NT2/D1 (cell line): Measurements from ENCODE around the gene LCNL1.
A peak's percentile ranks its signal among the peaks of the same experiment; 100 is the strongest.

Experiments
- DNase-seq: peaks from one replicate; pipeline ENCODE4 v3.0.0-alpha.2; 2011; ENCODE audit warnings: low read depth, low spot score
- H3K27me3 ChIP-seq: 2 replicates; pipeline ENCODE4 v1.6.0; 2011; ENCODE audit warnings: mild to moderate bottlenecking; ENCODE audit not compliant: insufficient read length, insufficient read depth
- H3K36me3 ChIP-seq: 2 replicates; pipeline ENCODE4 v1.6.1; 2011; ENCODE audit warnings: mild to moderate bottlenecking, low read length, mixed read lengths; ENCODE audit not compliant: insufficient read depth, insufficient read length
- H3K4me1 ChIP-seq: 2 replicates; pipeline ENCODE4 v1.5.1; 2011; ENCODE audit not compliant: insufficient read depth, insufficient read length
- H3K4me3 ChIP-seq: 2 replicates; pipeline ENCODE4 v1.5.1; 2011; ENCODE audit warnings: low read depth; ENCODE audit not compliant: insufficient read length
- H3K9ac ChIP-seq: 2 replicates; pipeline ENCODE4 v1.6.0; 2011; ENCODE audit warnings: low read depth; ENCODE audit not compliant: insufficient read length
- H3K9me3 ChIP-seq: 2 replicates; pipeline ENCODE4 v1.5.1; 2011; ENCODE audit warnings: mild to moderate bottlenecking, low read length; ENCODE audit not compliant: insufficient read depth
- SUZ12 ChIP-seq: IDR thresholded peaks from 2 replicates; pipeline ENCODE4 v1.6.1; 2011; ENCODE audit not compliant: insufficient read length, insufficient read depth; ENCODE audit errors: extremely low read depth
- YY1 ChIP-seq: IDR thresholded peaks from 2 replicates; pipeline ENCODE4 v1.6.1; 2011; ENCODE audit not compliant: insufficient read length, insufficient read depth
- ZNF274 ChIP-seq: IDR thresholded peaks from 2 replicates; pipeline ENCODE4 v1.6.1; 2011; ENCODE audit warnings: mild to moderate bottlenecking, low read depth, low read length

The LCNL1 gene

DNA sequence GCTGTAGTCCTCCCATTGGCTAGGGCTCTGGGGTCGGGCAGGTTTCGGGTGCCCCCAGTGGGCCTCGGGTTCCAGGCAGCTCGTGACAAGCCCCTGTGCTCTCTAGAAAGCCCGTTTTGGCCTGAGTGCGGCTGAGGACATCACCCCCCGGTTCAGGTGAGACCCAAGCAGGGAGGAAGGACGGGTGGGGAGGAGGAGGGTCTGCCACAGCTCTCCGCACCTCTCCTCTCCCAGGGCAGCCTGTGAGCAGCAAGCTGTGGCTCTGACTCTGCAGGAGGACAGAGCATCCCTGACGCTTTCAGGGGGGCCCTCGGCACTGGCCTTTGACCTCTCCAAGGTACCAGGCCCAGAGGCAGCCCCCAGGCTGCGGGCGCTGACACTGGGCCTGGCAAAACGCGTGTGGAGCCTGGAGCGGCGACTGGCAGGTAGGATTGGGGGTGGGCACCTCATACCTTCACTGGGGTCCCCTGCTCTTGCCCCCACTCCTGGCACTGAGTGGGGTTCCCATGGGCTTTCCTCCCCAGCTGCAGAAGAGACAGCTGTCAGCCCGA is 10.1 kb downstream of the LCNL1 start:
- peaks cover 27% of the 10 kb centered on the region for H3K36me3 ChIP-seq
- H3K9me3 ChIP-seq = peaks cover 10% of the 10 kb centered on the region; the same call in 1 of the 2 replicates
- DNase-seq = peak; percentile 20
- no peak for TF ChIP-seq SUZ12
- TF ChIP-seq YY1 = no peak
- TF ChIP-seq ZNF274 = no peak
- peak overlapping the region; percentile 94 for H3K4me3 ChIP-seq
- no peaks in the 10 kb centered on the region for H3K27me3 ChIP-seq
- H3K9ac ChIP-seq = peak overlapping the region; percentile 92
- peaks cover 31% of the 10 kb centered on the region for H3K4me1 ChIP-seq

DNA sequence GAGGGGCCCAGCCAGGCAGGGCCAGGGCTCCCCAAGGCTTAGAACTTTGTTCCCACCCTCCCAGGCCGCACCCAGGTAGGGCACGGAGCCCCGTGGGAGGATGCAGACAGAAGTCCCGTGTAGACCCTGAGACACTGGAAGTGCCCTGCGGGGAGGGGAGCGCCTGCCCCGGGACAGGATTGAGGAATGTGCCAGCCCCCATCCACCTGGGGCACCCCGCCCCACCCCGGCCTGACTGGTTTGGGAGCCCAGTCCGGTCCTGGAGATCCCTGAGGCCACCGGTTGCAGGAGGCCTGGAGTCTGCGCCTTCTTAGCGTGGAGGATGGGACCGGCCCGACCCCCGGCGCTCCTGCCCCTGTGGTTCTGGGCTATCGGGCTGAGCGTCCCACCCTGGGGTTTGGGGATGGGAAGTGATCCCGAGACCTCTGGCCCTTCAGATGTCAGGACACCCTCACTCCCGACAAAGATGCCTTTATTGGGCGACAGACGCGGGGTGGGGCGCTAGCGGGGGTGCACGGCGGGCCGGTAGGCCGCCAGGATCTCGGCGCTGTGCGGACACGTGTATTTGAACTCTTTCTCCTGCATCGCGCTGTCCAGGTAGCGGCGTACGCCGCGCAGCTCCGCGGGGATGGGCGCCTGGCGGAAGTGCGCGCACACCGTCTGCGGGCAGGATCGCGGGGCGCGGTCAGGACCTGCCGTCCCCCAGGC is 11.5 kb downstream of the LCNL1 start:
- DNase-seq = no peak
- H3K9me3 ChIP-seq = peaks cover 10% of the 10 kb centered on the region; the same call in 1 of the 2 replicates
- no peak for TF ChIP-seq YY1
- no peak for TF ChIP-seq SUZ12
- TF ChIP-seq ZNF274 = no peak
- no peaks in the 10 kb centered on the region for H3K27me3 ChIP-seq
- peaks cover 33% of the 10 kb centered on the region for H3K4me1 ChIP-seq
- H3K9ac ChIP-seq = peak overlapping the region; percentile 3
- H3K36me3 ChIP-seq = peaks cover 27% of the 10 kb centered on the region
- no peak overlapping the region for H3K4me3 ChIP-seq

DNA sequence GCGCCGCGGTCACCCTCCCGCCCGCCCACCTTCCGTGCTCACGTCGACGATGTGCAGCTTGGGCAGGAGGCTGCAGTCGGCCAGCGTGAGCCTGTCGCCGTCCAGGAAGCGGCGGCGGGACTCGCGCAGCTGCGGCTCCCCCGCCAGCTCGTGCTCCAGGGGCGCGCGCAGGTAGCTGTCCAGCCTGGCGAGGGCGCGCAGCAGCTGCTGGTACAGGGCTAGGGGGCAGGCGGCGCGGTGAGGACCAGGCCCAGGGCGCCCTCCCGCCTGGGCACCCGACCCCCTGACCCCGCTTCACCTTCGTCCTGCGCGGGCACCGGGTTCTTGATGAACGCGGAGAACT is 12.1 kb downstream of the LCNL1 start:
- Histone ChIP-seq H3K4me3 (no peak overlapping the region), H3K36me3 (peaks cover 27% of the 10 kb centered on the region), H3K4me1 (peaks cover 30% of the 10 kb centered on the region), H3K27me3 (no peaks in the 10 kb centered on the region), H3K9ac (no peak overlapping the region), H3K9me3 (peaks cover 10% of the 10 kb centered on the region; the same call in 1 of the 2 replicates)
- no peak for DNase-seq
- TF ChIP-seq ZNF274 (no peak), SUZ12 (no peak), YY1 (no peak)

DNA sequence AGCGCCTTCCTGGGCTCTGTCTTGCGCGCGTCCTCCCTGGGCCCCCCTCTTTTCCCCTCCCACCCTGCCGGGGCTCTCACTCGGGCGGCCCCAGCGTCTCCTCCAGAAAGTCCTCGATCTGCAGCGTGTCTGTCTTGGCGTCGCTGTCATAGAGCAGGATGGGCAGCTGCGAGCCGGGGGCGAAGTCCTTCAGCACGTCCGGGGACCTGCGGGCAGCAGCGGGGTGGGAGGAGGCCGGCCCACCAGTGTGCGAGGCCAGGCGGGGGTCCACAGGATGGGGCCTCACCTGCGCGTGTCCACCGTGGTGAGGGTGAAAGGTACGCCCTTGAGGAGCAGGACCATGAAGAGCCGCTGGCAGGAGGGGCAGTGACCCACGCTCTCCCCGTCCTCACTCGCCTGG is 12.6 kb downstream of the LCNL1 start:
- Histone ChIP-seq H3K4me1 (peaks cover 28% of the 10 kb centered on the region), H3K27me3 (no peaks in the 10 kb centered on the region), H3K9ac (no peak overlapping the region), H3K4me3 (no peak overlapping the region), H3K9me3 (peaks cover 9% of the 10 kb centered on the region; the same call in 1 of the 2 replicates), H3K36me3 (peaks cover 27% of the 10 kb centered on the region)
- TF ChIP-seq ZNF274 (no peak), SUZ12 (no peak), YY1 (no peak)
- no peak for DNase-seq

DNA sequence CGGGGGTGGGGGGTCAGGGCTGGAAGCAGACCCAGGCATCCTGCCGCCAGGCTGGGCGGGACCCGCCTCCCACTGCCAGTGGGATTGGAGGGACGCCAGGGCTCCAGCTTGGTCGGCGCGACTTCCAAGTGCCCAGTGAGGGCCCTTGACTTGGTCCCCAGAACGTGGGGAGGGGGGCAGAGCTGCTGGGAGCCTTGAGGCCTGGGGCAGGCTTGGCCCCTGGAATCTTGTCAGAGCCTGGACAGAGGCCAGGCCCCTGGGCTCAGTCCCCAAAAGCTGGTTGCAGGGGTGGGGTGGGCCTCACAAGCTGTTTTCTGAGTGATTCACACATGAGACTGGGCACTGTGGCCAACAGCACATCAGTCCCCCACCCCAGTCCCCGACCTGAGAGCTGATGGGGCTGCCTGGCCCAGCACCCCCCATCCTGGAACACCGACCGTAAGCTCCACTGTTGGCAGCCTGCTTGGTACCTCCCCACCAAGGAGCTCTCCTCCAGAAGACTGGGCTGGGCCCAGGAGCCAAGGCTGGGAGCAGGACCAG is 13.0 kb downstream of the LCNL1 start:
- Histone ChIP-seq H3K4me3 (no peak overlapping the region), H3K9me3 (peaks cover 4% of the 10 kb centered on the region; the same call in 1 of the 2 replicates), H3K27me3 (no peaks in the 10 kb centered on the region), H3K9ac (peak overlapping the region; percentile 64), H3K36me3 (peaks cover 27% of the 10 kb centered on the region), H3K4me1 (peaks cover 25% of the 10 kb centered on the region)
- no peak for DNase-seq
- TF ChIP-seq SUZ12 = no peak
- no peak for TF ChIP-seq ZNF274
- no peak for TF ChIP-seq YY1

DNA sequence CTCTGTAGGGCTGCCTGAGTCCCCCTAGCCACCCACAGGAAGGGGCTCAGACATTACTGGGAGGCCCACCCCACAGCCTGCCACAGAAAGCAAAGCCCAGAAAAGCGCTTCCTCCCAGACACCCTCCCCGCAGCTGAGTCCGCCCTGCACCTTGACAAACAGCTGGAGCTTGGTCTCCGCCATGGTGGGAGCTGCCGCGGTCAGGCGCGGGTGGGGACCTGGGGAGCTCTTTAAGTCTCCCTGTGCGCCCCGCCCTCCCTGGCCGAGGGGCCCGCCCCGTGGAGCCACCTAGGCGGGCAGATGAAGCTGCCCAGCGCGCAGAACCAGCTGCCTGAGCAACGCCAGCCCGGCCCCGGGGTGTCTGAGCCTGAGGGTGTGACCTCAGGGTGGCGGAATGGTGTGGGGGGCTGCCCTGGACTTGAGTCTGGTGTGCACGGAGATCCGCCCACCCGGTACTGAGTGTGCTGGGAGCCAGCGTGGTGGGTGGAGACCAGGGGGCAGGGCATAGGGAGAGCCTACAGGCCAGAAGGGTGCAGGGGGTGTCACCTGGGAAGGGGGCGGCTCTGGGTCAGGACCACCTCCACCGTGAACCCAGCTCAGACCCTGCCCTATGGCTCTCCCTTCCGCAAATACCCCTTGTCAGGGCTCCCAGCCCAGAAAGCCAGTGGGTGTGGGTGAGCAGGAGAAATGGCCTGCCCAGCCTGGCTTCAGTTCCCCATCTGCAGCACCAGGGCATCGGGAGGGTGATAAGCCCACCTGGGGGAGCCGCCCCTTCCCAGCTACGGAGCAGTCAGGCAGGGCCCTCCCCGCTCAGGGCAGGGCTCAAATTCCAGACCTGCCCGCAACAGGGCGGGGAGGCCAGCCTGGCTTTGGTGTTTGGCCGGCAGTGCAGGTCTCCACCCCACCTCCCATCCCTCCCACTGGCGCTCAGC is 13.8 kb downstream of the LCNL1 start, which contains the start of gene CLIC3:
Gene CLIC3, minus strand, starts transcription at position 208 of the 932 bp plus-strand sequence. Its CDS starts 25 bp downstream, at position 183.
- H3K36me3 ChIP-seq = peaks cover 27% of the 10 kb centered on the region
- H3K9me3 ChIP-seq = no peaks in the 10 kb centered on the region
- H3K4me1 ChIP-seq = peaks cover 25% of the 10 kb centered on the region
- TF ChIP-seq SUZ12 (no peak), YY1 (no peak), ZNF274 (no peak)
- no peaks in the 10 kb centered on the region for H3K27me3 ChIP-seq
- H3K9ac ChIP-seq = peak within 1 kb of the TSS; percentile 64
- no peak within 1 kb of the TSS for H3K4me3 ChIP-seq
- DNase-seq = no peak

DNA sequence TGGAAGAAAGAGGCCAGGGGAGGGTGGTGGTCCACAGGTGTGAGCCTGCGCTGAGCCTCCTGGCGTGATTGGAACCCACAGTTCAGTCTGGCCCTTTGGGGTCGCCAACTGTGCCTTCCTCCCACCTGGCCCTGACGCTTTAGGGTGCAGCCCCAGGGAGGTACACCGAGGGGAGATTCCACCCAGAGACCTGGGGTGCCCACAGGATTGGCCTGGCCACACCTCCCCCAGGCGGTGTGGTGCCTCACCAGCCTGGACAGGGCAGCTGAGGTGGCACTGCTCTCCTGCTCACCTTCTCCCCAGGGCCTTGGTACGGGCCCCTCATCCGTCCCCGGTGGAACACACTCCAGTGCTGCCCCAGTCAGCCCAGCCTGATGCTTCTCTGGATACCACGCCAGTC is 14.6 kb downstream of the LCNL1 start:
- no peaks in the 10 kb centered on the region for H3K9me3 ChIP-seq
- peaks cover 25% of the 10 kb centered on the region for H3K4me1 ChIP-seq
- no peak overlapping the region for H3K4me3 ChIP-seq
- peaks cover 27% of the 10 kb centered on the region for H3K36me3 ChIP-seq
- no peak for DNase-seq
- H3K9ac ChIP-seq = peak overlapping the region; percentile 57
- no peaks in the 10 kb centered on the region for H3K27me3 ChIP-seq
- TF ChIP-seq SUZ12 = no peak
- TF ChIP-seq ZNF274 = no peak
- no peak for TF ChIP-seq YY1
